GM19043 (cell line): ENCODE results near the gene DACH1.

ENCODE experiments used
- ATAC-seq: cut with Tn5 transposase; IDR thresholded peaks from one replicate; pipeline ENCODE4 v1.9.1; 2021; ENCODE audit warnings: low read depth; ENCODE audit not compliant: unreplicated experiment

Gene DACH1

GRCh38 chr13:71634182-71634581 is 232.8 kb downstream of the DACH1 start:
- ATAC-seq = no peak

- no peak for ATAC-seq
Observed at GRCh38 chr13:71632721-71633120, 234.3 kb downstream of the DACH1 start.

GRCh38 chr13:71632206-71632605 is 234.8 kb downstream of the DACH1 start:
- no peak for ATAC-seq

GRCh38 chr13:71629167-71629566 is 237.8 kb downstream of the DACH1 start:
- no peak for ATAC-seq

GRCh38 chr13:71626421-71627117 is 240.4 kb downstream of the DACH1 start:
- no peak for ATAC-seq

- ATAC-seq = no peak
Observed at GRCh38 chr13:71625694-71626093, 241.3 kb downstream of the DACH1 start.

GRCh38 chr13:71624653-71625600 is 242.1 kb downstream of the DACH1 start:
- no peak for ATAC-seq

GRCh38 chr13:71621174-71622124 is 245.6 kb downstream of the DACH1 start:
- no peak for ATAC-seq

GRCh38 chr13:71619096-71619495 is 247.9 kb downstream of the DACH1 start:
- no peak for ATAC-seq

- ATAC-seq = no peak
Observed at GRCh38 chr13:71618159-71618558, 248.8 kb downstream of the DACH1 start.

GRCh38 chr13:71617265-71617664 is 249.7 kb downstream of the DACH1 start:
- no peak for ATAC-seq

- no peak for ATAC-seq
Observed at GRCh38 chr13:71613066-71613745, 253.8 kb downstream of the DACH1 start.

- no peak for ATAC-seq
Observed at GRCh38 chr13:71611292-71611691, 255.7 kb downstream of the DACH1 start.

- no peak for ATAC-seq
Observed at GRCh38 chr13:71610876-71611275, 256.1 kb downstream of the DACH1 start.

GRCh38 chr13:71609271-71609670 is 257.7 kb downstream of the DACH1 start:
- ATAC-seq = no peak

GRCh38 chr13:71607575-71607974 is 259.4 kb downstream of the DACH1 start:
- no peak for ATAC-seq

GRCh38 chr13:71606818-71607217 is 260.2 kb downstream of the DACH1 start:
- ATAC-seq = no peak

GRCh38 chr13:71605744-71606143 is 261.3 kb downstream of the DACH1 start:
- ATAC-seq = no peak

GRCh38 chr13:71603255-71603654 is 263.7 kb downstream of the DACH1 start:
- no peak for ATAC-seq

- ATAC-seq = no peak
Observed at GRCh38 chr13:71602344-71602743, 264.7 kb downstream of the DACH1 start.
